Smooth muscle cell (in vitro differentiated cells): Measurements from ENCODE around the gene PDZRN3. TPM values are rescaled to one million over a fixed set of nuclear protein-coding genes. Genes with fewer than 3 reads are reported as not detected.

Source experiments
- DNase-seq: peaks from one replicate; lab custom pipeline; 2025; ENCODE audit not compliant: unreplicated experiment; lab: John Stamatoyannopoulos, UW
- H2AFZ ChIP-seq: fragments of 200-600 bp; sonication (generic); 2 replicates; pipeline ENCODE4 v1.6.0; 2016; ENCODE audit warnings: antibody characterized with exemption, low read depth, mild to moderate bottlenecking
- H3F3A ChIP-seq: fragments of 200-600 bp; sonication (generic); 2 replicates; pipeline ENCODE4 v1.6.0; 2017; ENCODE audit warnings: antibody characterized with exemption, low read depth
- H3K27ac ChIP-seq: fragments of 200-600 bp; sonication (generic); 2 replicates; pipeline ENCODE4 v1.5.1; 2016; ENCODE audit warnings: low read depth, mild to moderate bottlenecking
- H3K27me3 ChIP-seq: fragments of 200-600 bp; sonication (generic); 2 replicates; pipeline ENCODE4 v1.6.1; 2016; ENCODE audit warnings: low read depth, mild to moderate bottlenecking
- H3K36me3 ChIP-seq: fragments of 200-600 bp; sonication (generic); 2 replicates; pipeline ENCODE4 v1.5.1; 2016; ENCODE audit warnings: low read depth
- H3K4me1 ChIP-seq: fragments of 200-600 bp; sonication (generic); 2 replicates; pipeline ENCODE4 v1.5.1; 2016; ENCODE audit warnings: low read depth
- H3K4me2 ChIP-seq: fragments of 200-600 bp; sonication (generic); 2 replicates; pipeline ENCODE4 v1.6.0; 2016; ENCODE audit warnings: mild to moderate bottlenecking
- H3K4me3 ChIP-seq: fragments of 200-600 bp; sonication (generic); 2 replicates; pipeline ENCODE4 v1.5.1; 2016; ENCODE audit warnings: mild to moderate bottlenecking
- H3K79me2 ChIP-seq: fragments of 200-600 bp; sonication (generic); 2 replicates; pipeline ENCODE4 v1.6.0; 2016; ENCODE audit warnings: low read depth, mild to moderate bottlenecking
- H3K9ac ChIP-seq: fragments of 200-600 bp; sonication (generic); 2 replicates; pipeline ENCODE4 v1.6.0; 2016; ENCODE audit warnings: low read depth
- H3K9me3 ChIP-seq: fragments of 200-600 bp; sonication (generic); replicated peaks from 2 replicates; pipeline ENCODE4 v1.5.1; 2016; ENCODE audit warnings: low read depth
- H4K20me1 ChIP-seq: fragments of 200-600 bp; sonication (generic); 2 replicates; pipeline ENCODE4 v1.6.0; 2016; ENCODE audit warnings: low read depth
- WGBS: methylation state at CpG from one replicate; pipeline ENCODE4 v1.1.7; 2016; ENCODE audit warnings: low lambda C conversion rate; 5-methylcytosine and 5-hydroxymethylcytosine counted together
- polyA plus RNA-seq: library from polyadenylated mRNA; unstranded; fragments of >200 nt; fragmentation: Nextera tagmentation; extraction: Ambion mirVana; gene quantifications from 2 replicates; pipeline ENCODE4 v1.2.1, GENCODE V29; 2016
- total RNA-seq: library from RNA; depleted of rRNA; stranded (reverse); fragments of >200 nt; gene quantifications from 2 replicates; pipeline ENCODE4 v1.2.3, GENCODE V29; 2014
- TF ChIP-seq, protein P1 (sequence below): fragments of 200-600 bp; sonication (generic); IDR thresholded peaks from 2 replicates; pipeline ENCODE4 v1.5.1; 2017; ENCODE audit warnings: borderline replicate concordance, mild to moderate bottlenecking, antibody characterized with exemption; ENCODE audit not compliant: insufficient read depth, poor library complexity, severe bottlenecking

The PDZRN3 gene
- total and polyA plus RNA-seq, 2 experiments from 2014 or later: 99.5 to 128 TPM

DNA sequence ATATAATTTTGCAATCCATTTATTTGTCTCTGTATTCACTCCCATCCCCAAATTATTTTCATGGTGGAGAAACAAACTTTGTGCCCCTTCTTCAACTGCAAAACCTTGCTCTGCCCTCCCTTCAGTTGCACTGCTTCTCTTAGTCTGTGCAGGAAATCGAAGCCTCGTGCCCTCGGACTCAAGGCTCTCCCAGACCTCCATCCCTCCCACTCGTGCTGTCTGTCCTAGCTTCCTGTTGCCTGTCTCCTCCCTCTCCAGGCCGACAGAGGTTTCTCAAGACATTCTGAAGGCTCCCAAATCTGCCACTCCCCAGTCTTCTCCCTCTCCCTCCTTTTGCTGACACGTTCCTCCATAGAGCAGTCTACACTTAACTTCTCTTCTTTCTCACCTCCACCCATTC is 177.6 kb downstream of the PDZRN3 start:
- H3K4me3 ChIP-seq: no peak overlapping the region
- WGBS: 54% methylated on average over 6 of the region's 6 CpGs

DNA sequence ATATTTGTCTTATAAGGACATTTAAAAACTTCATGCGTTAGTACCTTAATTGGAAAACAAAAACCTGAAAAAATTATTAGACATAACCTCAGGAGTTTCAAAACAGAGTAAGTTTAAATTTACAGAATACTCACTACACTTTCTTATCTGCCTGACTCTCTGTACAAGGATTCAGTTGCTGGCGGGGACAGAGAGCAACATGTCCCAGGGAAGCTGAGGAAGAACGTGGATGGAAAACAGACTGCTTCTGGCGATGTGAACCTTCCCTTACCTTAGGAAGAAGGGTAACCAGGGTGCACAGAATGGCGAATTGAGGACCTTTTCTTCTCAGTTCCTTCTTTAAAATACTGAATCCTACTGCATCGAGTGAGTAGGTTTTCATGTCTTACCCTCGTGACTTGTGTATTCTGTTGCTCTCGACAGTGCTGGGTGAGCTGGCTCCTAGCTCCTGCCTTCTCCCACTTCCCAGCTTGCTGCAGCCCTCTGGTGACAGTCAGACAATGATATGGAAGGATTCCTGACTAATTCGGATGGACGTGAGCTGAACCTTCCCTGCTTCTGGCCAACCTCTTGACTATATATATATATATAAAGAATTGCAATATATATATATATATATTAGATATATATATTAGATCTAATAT is 178.2 kb downstream of the PDZRN3 start:
- H3K79me2 ChIP-seq: peaks cover 86% of the 10 kb centered on the region
- TF ChIP-seq, protein P1, sequence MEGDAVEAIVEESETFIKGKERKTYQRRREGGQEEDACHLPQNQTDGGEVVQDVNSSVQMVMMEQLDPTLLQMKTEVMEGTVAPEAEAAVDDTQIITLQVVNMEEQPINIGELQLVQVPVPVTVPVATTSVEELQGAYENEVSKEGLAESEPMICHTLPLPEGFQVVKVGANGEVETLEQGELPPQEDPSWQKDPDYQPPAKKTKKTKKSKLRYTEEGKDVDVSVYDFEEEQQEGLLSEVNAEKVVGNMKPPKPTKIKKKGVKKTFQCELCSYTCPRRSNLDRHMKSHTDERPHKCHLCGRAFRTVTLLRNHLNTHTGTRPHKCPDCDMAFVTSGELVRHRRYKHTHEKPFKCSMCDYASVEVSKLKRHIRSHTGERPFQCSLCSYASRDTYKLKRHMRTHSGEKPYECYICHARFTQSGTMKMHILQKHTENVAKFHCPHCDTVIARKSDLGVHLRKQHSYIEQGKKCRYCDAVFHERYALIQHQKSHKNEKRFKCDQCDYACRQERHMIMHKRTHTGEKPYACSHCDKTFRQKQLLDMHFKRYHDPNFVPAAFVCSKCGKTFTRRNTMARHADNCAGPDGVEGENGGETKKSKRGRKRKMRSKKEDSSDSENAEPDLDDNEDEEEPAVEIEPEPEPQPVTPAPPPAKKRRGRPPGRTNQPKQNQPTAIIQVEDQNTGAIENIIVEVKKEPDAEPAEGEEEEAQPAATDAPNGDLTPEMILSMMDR: no peak
- WGBS: 90% methylated on average over 10 of the region's 10 CpGs

More for the DNA sequence above, 177.6 kb downstream of the PDZRN3 start:
- H3K79me2 ChIP-seq: peaks cover 86% of the 10 kb centered on the region
- no peaks in the 10 kb centered on the region for H3K36me3 ChIP-seq
- no peaks in the 10 kb centered on the region for H3K9me3 ChIP-seq
- no peak overlapping the region for H3K9ac ChIP-seq
- no peaks in the 10 kb centered on the region for H3F3A ChIP-seq
- peaks cover 99% of the 10 kb centered on the region for H4K20me1 ChIP-seq
- H3K4me1 ChIP-seq: peaks cover 13% of the 10 kb centered on the region
- no peaks in the 10 kb centered on the region for H3K27me3 ChIP-seq
- no peak overlapping the region for H3K27ac ChIP-seq
- no peak for DNase-seq
- H3K4me2 ChIP-seq: peak overlapping the region; percentile 4
- TF ChIP-seq, protein P1: no peak
- H2AFZ ChIP-seq: no peak overlapping the region

DNA sequence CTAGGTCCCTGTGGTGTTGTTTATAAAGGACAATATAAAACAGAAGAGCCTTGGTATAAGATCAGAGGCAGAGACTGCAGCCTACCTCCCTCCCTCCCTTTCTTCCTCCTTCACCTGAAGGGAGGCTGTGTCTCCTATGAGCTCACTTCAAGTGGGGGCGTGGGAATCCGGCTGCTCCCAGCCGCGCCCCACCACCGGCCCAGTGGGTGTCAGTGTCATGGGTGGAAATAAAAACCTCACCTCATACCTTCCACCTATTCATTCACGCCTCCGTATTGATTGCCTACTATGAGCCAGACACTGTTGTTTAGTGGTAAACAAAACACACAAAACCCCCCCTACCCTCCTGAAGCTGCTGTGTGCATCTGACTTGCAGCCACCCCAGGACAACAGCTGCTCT is 181.9 kb downstream of the PDZRN3 start:
- Histone ChIP-seq H3K79me2 (peaks cover 95% of the 10 kb centered on the region), H3K4me3 (no peak overlapping the region), H4K20me1 (peaks cover 99% of the 10 kb centered on the region), H3K27me3 (no peaks in the 10 kb centered on the region), H3K9me3 (no peaks in the 10 kb centered on the region), H3K4me2 (no peak overlapping the region), H3F3A (no peaks in the 10 kb centered on the region), H3K36me3 (no peaks in the 10 kb centered on the region), H2AFZ (no peak overlapping the region), H3K9ac (no peak overlapping the region), H3K27ac (no peak overlapping the region), H3K4me1 (peaks cover 3% of the 10 kb centered on the region)
- no peak for DNase-seq
- 90% methylated on average over 7 of the region's 7 CpGs for WGBS
- TF ChIP-seq, protein P1: no peak

More for the DNA sequence above, 178.2 kb downstream of the PDZRN3 start:
- Histone ChIP-seq H3K4me3 (no peak overlapping the region), H3F3A (no peaks in the 10 kb centered on the region), H4K20me1 (peaks cover 99% of the 10 kb centered on the region), H3K9me3 (no peaks in the 10 kb centered on the region), H3K27ac (no peak overlapping the region), H3K9ac (no peak overlapping the region), H3K4me2 (no peak overlapping the region), H3K27me3 (no peaks in the 10 kb centered on the region), H3K36me3 (no peaks in the 10 kb centered on the region), H3K4me1 (peaks cover 13% of the 10 kb centered on the region), H2AFZ (no peak overlapping the region)
- no peak for DNase-seq

DNA sequence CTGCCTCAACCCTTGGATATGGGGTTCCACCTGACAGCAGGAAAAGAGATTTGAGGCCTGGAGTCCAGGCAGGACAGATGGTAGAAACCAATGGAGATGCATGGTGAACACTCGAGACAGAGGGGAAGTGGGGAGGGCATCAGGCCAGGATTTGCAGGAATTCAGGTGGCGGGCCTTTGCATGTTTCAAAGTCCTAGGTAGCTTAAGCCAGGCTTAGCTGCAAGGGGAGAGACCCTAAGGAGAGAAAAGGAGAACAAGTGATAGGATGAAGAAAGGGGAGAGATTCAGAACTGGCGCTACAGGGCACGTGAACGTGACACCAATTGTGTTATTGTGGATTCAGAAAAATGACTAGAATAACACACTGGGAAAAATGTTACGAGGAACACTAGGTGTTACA is 182.6 kb downstream of the PDZRN3 start:
- no peak overlapping the region for H3K4me2 ChIP-seq
- H3F3A ChIP-seq: no peaks in the 10 kb centered on the region
- H3K9me3 ChIP-seq: no peaks in the 10 kb centered on the region
- H3K36me3 ChIP-seq: no peaks in the 10 kb centered on the region
- no peaks in the 10 kb centered on the region for H3K27me3 ChIP-seq
- H2AFZ ChIP-seq: no peak overlapping the region
- TF ChIP-seq, protein P1: no peak
- H3K4me3 ChIP-seq: no peak overlapping the region
- WGBS: 96% methylated on average over 6 of the region's 6 CpGs
- no peak overlapping the region for H3K9ac ChIP-seq
- H4K20me1 ChIP-seq: peaks cover 99% of the 10 kb centered on the region
- no peaks in the 10 kb centered on the region for H3K4me1 ChIP-seq
- no peak for DNase-seq
- peaks cover 95% of the 10 kb centered on the region for H3K79me2 ChIP-seq
- H3K27ac ChIP-seq: no peak overlapping the region
